ENCODE data around the gene CCDC169. TPM values are rescaled to one million over a fixed set of nuclear protein-coding genes. Genes with fewer than 3 reads are reported as not detected.
A peak's percentile ranks its signal among the peaks of the same experiment; 100 is the strongest.

The CCDC169 gene
- total RNA-seq = not detected
- long read RNA-seq = 0 reads

GRCh38 chr13:36297366-36298338, at the start of gene CCDC169:
CCDC169 (minus strand) TSS chr13:36297814; CDS start chr13:36297719, 95 bp downstream.
- no peaks in the 10 kb centered on the region for H3K27me3 ChIP-seq
- no peak within 1 kb of the TSS for H3K27ac ChIP-seq
- H3K36me3 ChIP-seq = no peaks in the 10 kb centered on the region
- H3K4me1 ChIP-seq = no peaks in the 10 kb centered on the region
- intact Hi-C loops (cut with DNase I) = no loop called here
- WGBS (ENCODE audit: insufficient coverage, low coverage, low lambda C conversion rate, missing lambda C conversion rate) = 1% methylated on average over 44 of the region's 53 CpGs
- no peaks in the 10 kb centered on the region for H3K9me3 ChIP-seq
- TF ChIP-seq POLR2A (IDR thresholded peaks at IDR 0.05) = no peak
- TF ChIP-seq, protein P1, sequence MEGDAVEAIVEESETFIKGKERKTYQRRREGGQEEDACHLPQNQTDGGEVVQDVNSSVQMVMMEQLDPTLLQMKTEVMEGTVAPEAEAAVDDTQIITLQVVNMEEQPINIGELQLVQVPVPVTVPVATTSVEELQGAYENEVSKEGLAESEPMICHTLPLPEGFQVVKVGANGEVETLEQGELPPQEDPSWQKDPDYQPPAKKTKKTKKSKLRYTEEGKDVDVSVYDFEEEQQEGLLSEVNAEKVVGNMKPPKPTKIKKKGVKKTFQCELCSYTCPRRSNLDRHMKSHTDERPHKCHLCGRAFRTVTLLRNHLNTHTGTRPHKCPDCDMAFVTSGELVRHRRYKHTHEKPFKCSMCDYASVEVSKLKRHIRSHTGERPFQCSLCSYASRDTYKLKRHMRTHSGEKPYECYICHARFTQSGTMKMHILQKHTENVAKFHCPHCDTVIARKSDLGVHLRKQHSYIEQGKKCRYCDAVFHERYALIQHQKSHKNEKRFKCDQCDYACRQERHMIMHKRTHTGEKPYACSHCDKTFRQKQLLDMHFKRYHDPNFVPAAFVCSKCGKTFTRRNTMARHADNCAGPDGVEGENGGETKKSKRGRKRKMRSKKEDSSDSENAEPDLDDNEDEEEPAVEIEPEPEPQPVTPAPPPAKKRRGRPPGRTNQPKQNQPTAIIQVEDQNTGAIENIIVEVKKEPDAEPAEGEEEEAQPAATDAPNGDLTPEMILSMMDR (IDR thresholded peaks at IDR 0.05) = no peak
- DNase-seq (peak; percentile 64 to 74 (median 64)), ATAC-seq (peak; percentile 80 to 91 (median 83))
- peak within 1 kb of the TSS; percentile 48 to 52 (median 52) for H3K4me3 ChIP-seq

DNA sequence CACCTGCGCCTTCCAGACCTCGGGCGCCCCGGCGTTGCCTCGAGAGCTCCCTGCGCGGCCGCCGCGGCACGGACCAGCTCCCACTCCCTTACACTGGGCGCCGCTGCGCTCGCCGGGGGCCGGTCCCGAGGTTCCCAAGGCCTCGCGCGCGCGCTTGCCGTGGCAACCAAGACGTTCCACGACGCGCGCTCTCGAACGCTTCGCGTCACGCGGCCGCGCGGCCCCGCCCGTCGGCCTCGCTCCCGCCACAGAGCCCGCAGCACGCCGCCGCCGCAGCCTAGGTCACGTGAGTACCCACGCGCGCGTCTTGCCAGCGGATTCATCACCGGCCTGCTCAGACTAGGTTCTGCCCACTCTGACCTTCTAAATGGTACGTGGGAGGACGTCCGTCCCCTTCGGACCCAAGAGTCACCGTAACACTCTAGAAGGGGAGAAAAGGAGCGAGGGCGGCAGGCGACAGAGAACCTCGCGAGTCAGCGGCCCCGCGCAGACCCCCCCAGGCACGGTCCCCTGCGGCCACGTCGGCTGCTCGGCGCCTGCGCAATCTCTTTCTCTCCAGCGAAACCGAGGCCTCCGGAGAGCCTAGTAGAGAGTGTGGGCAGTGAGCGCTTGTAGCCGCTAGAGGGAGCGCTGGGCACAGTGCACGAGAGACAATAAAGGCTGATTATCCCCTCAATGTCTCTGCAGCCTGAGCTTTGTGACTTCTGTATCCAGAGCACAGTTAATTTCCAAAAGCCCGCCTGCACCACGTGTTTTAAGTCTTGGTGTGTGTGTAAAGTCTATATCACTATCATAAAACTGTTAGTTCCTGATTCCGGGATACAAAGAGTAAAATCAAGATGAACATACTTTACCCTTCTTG, 48.8 kb upstream of the CCDC169 start, which contains the start of gene SPART:
TSS of gene SPART (minus strand) at position 173 of the 862 bp plus-strand sequence. CDS start 10,564 bp downstream, outside the sequence.
- Histone ChIP-seq H3K36me3 (no peaks in the 10 kb centered on the region), H3K27me3 (no peaks in the 10 kb centered on the region), H3K4me3 (peak within 1 kb of the TSS; percentile 55 to 73 (median 67)), H3K4me1 (peaks cover 0 to 4% (median 0%) of the 10 kb centered on the region in 4 donors), H3K27ac (peak within 1 kb of the TSS; percentile 89 to 97 (median 96)), H3K9me3 (no peaks in the 10 kb centered on the region)
- peak; percentile 91 to 95 (median 91) for DNase-seq
- peak; percentile 94 to 98 (median 95) for ATAC-seq
- intact Hi-C loops (cut with DNase I) = no loop called here
- 1% methylated on average over 20 of the region's 86 CpGs for WGBS (ENCODE audit: insufficient coverage, low coverage, low lambda C conversion rate, missing lambda C conversion rate)
- peak; percentile 42 for TF ChIP-seq POLR2A (IDR thresholded peaks at IDR 0.05)
- TF ChIP-seq, protein P1 (IDR thresholded peaks at IDR 0.05) = peak; percentile 95 to 99 (median 98)

DNA sequence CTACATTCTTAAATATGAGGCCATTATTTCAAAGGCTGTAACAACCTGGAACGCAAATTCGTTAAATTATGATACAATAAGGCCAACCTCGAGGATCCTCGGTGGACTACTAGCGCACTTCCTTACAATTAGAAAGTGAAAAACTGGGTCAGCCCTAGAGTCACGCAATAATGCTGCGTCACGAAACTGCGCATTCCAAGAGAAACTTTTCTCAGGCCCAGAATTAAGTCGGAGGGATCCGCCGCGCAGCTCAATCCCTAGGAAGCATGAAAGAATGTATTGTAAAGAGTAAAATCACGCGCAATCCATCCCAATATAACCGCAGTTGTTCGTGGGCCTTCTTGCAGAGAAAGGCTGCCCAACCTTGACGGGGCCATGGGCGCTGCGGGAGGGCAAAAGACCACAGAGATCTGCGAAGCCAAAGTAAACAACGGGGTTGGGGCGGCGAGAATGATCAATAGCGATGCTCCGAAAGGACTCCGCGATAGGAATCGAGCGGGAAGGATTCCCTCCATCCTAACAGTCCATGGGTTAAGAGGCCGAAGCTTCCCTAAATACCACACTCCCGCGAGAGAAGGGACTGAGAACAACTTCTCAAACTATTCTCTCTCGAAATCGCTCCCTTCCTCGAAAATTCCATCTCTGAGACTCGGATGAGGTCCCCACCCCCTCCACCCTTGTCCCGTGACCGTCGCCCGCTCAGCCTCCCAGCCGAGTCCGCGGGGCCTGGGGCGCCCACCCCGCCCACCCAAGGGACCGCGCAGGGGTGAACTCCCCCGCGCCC, 48.0 kb upstream of the CCDC169 start:
- TF ChIP-seq POLR2A (IDR thresholded peaks at IDR 0.05) = peak; percentile 62
- TF ChIP-seq, protein P1 (IDR thresholded peaks at IDR 0.05) = no peak
- Histone ChIP-seq H3K4me3 (peak overlapping the region; percentile 55 to 73 (median 67)), H3K4me1 (peaks cover 0 to 4% (median 0%) of the 10 kb centered on the region in 4 donors), H3K9me3 (no peaks in the 10 kb centered on the region), H3K36me3 (no peaks in the 10 kb centered on the region), H3K27ac (peak overlapping the region; percentile 89 to 97 (median 96)), H3K27me3 (no peaks in the 10 kb centered on the region)
- peak; percentile 65 to 67 (median 65) for DNase-seq
- peak; percentile 42 to 56 (median 50) for ATAC-seq
- intact Hi-C loops (cut with DNase I) = no loop called here
- WGBS (ENCODE audit: insufficient coverage, low coverage, low lambda C conversion rate, missing lambda C conversion rate) = 2% methylated on average over 37 of the region's 50 CpGs

Data from right lobe of liver (tissue), 6 donors.